Loucy (cell line): ENCODE measurements around the gene FGF8.

ENCODE experiments used
- EZH2phosphoT487 ChIP-seq: fragments of 200-600 bp; IDR thresholded peaks from 2 replicates; pipeline ENCODE4 v1.6.1; 2018; ENCODE audit warnings: antibody characterized with exemption, mild to moderate bottlenecking, moderate library complexity, borderline replicate concordance
- TF ChIP-seq, protein P1 (sequence below): fragments of 200-600 bp; sonication (generic); conservative IDR thresholded peaks from 2 replicates; pipeline ENCODE4 v1.5.1; 2014; ENCODE audit warnings: mild to moderate bottlenecking, antibody characterized with exemption, low read length

DNA sequence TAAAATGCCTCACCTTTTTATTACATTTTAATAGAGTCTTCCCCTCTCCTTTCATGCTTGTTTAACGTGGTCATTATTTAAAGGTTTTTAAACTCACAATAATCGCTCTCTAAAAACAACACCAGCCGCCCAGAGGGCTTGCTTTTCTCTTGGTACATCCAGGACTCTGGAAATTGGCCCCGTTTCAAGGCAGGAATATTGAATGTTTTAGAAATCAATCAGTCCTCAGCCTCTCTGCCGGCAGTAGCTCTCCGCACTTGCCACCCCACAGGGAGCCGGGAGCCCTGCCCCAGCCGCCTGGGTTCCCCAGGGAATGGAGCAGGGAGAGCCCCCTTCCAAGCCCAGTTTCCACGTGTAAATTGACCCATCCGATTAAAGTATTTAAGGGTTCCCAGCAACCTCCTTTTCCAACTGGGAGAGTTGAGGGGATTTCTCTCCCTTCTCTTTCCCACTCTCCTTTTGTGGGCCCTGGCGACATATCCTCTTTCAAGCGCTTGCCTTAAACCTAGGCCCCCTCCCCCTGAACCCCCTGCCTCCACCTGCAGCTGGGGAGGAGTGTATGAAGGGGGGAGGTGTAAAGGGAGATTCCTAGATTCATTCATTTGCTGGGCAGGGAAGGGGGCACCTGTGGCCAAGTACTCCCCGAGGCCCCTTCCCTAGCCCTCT is 1.9 kb downstream of the FGF8 start:
- TF ChIP-seq, protein P1, sequence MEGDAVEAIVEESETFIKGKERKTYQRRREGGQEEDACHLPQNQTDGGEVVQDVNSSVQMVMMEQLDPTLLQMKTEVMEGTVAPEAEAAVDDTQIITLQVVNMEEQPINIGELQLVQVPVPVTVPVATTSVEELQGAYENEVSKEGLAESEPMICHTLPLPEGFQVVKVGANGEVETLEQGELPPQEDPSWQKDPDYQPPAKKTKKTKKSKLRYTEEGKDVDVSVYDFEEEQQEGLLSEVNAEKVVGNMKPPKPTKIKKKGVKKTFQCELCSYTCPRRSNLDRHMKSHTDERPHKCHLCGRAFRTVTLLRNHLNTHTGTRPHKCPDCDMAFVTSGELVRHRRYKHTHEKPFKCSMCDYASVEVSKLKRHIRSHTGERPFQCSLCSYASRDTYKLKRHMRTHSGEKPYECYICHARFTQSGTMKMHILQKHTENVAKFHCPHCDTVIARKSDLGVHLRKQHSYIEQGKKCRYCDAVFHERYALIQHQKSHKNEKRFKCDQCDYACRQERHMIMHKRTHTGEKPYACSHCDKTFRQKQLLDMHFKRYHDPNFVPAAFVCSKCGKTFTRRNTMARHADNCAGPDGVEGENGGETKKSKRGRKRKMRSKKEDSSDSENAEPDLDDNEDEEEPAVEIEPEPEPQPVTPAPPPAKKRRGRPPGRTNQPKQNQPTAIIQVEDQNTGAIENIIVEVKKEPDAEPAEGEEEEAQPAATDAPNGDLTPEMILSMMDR: no peak
- no peak for TF ChIP-seq EZH2phosphoT487
